Inflammatory macrophage (primary cell): ENCODE data around the gene ABHD2.

Experiments used
- DNase-seq, 2 donors: peaks; one replicate each; pipeline ENCODE4 v3.0.0-alpha.2; 2020 to 2022

The ABHD2 gene

DNA sequence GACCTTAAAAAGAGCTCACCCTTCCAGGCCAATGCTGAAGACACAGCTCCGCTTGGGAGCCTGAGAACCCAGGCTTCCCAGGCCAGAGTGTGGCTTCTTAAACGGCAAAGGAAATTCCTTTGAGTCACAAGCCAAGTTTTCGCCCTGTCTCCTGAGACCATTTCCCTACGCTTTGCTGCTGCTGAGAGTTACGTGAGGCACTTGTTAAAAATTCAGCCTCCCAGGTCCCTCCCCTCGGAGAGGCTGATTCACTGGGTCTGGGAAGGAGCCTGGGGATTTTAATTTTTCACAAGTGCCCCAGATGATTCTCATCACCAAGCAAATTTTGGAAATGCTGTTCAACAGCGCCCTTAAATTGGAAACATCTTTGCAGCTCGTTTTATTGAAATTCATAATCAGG, 107.6 kb downstream of the ABHD2 start:
- no peak for DNase-seq

DNA sequence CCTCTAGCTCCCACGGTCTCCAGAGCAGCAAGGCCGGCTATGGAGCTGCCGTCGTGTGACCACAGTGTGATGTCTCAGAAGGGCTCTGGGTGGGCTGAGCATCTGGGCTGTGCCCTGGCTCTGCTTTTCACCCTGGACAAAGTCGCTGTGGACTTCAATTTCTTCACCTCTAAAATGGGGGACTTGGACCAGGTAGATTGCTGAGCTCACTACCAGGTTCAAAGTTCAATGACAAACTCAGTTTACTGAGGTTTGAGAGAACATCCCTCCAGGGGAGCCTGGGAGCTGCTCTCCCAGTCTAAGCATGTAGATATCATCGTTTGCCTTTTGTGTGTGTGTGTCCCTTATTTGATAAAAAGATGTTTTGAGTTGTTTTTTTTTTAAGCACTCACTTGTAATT, 108.0 kb downstream of the ABHD2 start:
- no peak for DNase-seq

DNA sequence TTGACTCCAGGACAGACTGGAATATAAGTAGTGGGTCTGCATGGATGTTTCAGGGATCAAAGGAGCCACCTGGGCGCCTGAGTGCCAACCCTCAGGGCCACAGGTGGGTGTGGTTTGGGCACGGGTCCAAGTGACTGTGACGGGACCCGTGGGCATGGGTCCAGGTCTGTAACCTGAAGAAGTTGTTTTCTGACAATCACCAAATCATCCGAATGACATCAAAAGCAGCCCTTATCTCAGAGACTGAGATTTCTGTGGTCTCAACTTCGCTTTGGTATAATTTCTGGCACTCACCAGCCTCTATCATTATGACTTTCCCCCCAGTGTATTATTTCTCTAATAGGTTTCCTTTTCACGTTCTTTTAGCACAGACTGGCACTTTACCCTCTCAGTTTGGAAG, 108.7 kb downstream of the ABHD2 start:
- no peak for DNase-seq

GRCh38 chr15:89197503-89197971, 109.3 kb downstream of the ABHD2 start:
- DNase-seq = no peak

DNA sequence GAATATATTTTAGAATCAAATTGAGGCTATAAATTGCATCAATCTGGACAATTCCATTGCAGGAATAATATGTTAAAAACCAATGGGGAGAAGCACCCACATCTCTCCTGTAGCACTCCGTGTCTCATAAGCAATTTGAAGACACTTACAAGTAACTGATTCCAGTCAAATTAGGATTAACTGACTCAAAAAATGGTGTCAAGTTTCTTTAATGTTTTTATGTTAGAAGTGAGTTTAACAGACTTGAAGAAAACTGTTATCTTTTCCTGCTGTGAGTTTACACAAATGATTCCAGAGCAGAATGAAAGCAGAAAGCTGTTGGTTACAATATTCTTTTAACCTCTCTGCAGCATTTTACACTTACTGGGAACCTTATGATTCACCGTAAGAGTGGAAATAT, 109.9 kb downstream of the ABHD2 start:
- no peak for DNase-seq

GRCh38 chr15:89198934-89199333, 110.7 kb downstream of the ABHD2 start:
- DNase-seq = no peak

- DNase-seq = no peak
Measured at GRCh38 chr15:89199746-89200145, 111.5 kb downstream of the ABHD2 start.

GRCh38 chr15:89200182-89200581, 111.9 kb downstream of the ABHD2 start:
- DNase-seq = no peak

- DNase-seq = no peak
Measured at GRCh38 chr15:89201465-89202005, 113.3 kb downstream of the ABHD2 start.

- peak; percentile 7 to 18 for DNase-seq
Measured at GRCh38 chr15:89203705-89204273, 115.5 kb downstream of the ABHD2 start.

GRCh38 chr15:89205991-89206585, 117.8 kb downstream of the ABHD2 start:
- peak in 1 of 2 donors; percentile 8 for DNase-seq

DNA sequence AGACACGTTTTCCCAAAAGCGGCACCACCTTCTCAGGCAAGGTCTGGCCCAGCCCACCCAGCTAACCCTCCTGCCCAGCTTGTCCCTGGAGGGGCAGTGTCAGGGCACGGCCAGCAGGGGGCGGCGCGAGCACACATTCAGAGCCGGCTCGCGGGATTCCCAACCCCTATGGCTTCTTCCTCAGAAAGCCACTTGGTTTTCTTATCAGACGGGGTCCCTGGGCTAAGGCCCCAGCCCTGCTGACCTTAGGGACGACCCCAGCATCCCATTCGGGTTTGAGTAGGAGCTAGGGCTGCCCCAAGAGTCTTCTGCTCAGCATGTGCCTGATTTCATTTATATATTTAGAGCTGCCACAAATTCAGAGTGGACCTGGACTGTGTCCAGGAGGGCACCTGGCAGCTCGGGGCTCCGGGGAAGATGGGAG, 118.7 kb downstream of the ABHD2 start:
- DNase-seq = peak; percentile 60 to 68

DNA sequence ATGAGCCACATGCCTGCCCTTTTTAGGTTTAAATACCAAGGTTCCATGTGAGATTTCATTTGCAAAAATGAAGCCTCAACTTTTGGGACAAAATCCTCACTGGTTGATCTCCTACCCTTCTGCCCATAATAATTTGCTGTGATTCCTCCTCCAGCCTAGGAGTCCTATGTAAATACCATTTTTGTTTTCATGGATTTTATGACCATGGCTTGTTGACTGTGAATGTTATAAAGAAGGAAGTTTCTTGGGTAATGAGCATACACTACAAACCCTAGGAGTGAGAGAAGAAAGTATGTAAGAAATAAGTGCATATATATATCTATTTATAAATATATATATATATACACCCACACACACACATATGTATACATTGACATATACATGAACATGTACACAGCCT, 120.0 kb downstream of the ABHD2 start:
- DNase-seq = no peak

DNA sequence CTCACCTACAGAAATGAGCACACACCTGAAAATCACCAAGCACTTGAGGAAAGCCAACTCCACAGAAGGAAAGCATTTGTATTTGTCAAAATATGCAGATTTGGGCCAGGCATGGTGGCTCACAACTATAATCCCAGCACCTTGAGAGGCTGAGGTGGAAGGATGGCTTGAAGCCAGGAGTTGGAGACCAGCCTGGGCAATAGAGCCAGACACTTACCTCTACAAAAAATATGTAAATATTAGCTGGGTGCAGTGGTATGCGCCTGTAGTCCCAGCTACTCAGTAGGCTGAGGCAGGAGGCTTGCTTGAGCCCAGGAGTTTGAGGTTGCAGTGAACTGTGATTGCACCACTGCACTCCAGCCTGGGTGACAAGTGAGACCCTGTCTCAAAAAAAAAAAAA, 120.8 kb downstream of the ABHD2 start:
- no peak for DNase-seq

DNA sequence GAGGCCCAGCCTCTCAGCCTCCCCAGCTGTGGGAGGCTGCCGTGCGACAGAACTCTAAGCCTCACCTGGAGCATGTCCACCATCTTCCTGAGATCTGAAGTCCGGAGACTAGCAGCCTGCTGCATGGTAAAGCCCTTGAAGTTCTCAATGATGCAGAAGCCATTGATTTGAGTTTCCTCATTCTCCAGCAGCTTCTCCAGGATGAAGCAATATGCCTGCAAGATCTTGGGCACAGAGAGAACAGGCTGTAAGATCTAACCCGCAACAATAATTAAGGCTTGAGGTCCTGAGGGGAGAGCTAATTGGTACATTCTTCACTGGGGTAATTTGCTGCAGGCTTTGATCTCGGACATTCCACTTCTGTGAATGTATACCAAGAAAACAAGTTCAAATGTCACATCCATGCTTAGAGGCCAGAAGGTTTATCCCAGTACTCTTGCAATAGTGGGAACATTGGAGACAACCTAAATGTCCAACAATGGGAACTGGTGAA, 123.5 kb downstream of the ABHD2 start:
- DNase-seq = peak in 1 of 2 donors; percentile 11

DNA sequence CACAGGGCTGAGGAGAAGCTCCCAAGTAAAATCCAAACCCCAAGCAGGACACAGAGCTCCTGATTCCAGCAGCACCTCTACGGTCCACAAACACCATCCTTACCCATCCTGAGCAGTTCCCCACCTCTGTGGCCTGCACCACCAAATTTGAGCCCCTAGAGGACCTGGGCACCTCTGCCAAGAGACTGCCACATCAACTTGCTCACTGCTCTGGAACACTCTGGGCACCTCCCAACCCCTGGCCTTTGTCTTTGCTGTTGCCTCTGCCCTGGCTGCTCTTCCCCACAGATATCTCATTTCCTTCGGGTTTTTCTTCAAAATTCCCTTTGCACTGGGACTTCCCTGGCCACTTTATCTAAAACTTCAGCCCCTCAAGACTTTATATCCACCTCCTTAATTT, 127.4 kb downstream of the ABHD2 start:
- no peak for DNase-seq

- DNase-seq = no peak
Measured at GRCh38 chr15:89217031-89217430, 128.8 kb downstream of the ABHD2 start.

GRCh38 chr15:89217686-89218376, 129.6 kb downstream of the ABHD2 start:
- no peak for DNase-seq

- DNase-seq = no peak
Measured at GRCh38 chr15:89218531-89218930, 130.3 kb downstream of the ABHD2 start.

DNA sequence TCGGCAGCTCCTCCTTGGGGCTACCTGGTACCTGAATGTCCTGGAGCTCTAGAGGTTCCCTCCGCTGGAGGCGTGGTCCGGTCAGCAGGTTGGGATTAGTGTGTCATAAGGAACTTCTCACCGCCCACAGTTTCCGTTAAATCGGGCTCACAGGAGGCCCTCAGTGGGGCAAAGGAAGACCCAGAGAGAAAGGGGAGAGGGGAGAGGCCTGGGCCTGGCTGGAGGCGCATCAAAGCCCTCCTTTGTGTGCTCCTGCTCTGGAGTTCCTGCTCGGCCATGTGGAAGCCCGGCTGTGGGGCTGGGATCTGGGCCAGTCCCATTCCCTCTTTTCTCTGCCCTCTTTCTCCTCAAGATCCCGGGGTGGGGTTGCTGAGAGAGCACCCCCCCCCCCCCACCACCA, 133.3 kb downstream of the ABHD2 start, which contains the start of gene RLBP1:
TSS of gene RLBP1 (minus strand) at position 37 of the 400 bp plus-strand sequence. CDS start 2,604 bp downstream, outside the sequence.
- no peak for DNase-seq

DNA sequence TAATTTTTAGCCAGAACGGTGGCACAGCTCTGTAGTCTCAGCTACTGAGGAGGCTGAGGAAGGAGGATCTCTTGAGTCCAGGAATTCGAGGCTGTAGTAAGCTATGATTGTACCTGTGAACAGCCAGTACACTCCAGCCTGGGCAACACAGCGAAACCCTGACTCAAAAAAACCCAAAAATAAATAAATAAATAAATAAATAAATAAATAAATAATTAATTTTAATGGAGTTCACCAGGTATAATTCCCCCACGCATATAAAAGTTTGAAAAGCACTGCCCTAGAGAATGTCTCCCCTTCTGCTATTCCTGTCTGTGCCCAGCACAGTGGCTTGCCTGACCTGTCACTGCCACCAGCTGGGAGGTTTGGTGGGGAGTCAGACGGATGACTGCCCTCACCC, 137.3 kb downstream of the ABHD2 start:
- no peak for DNase-seq

- no peak for DNase-seq
Measured at GRCh38 chr15:89226359-89227221, 138.3 kb downstream of the ABHD2 start.

- DNase-seq = no peak
Measured at GRCh38 chr15:89227425-89227824, 139.2 kb downstream of the ABHD2 start.
